Neural cell (in vitro differentiated cells): ENCODE results near the gene NOP9. TPM values are rescaled to one million over a fixed set of nuclear protein-coding genes. Genes with fewer than 3 reads are reported as not detected.
"Not testable (repeated sequence)": the region's sequence is repeated elsewhere in the genome, so short reads cannot be mapped to it uniquely, and the experiment has no call there.

Experiments used
- H2AFZ ChIP-seq: fragments of 200-600, 300-800 bp; sonication (generic), shearing (Covaris generic); 2 replicates; pipeline ENCODE4 v1.6.0; 2014; ENCODE audit warnings: low read depth, mild to moderate bottlenecking, antibody characterized with exemption, low read length, moderate library complexity
- H3F3A ChIP-seq: fragments of 200-600 bp; shearing (Covaris generic); 2 replicates; pipeline ENCODE4 v1.6.1; 2016; ENCODE audit warnings: mild to moderate bottlenecking, moderate library complexity, mixed read lengths, antibody characterized with exemption, low read length; ENCODE audit not compliant: insufficient read depth, poor library complexity, severe bottlenecking
- H3K27ac ChIP-seq: fragments of 200-600, 300-800 bp; sonication (generic), shearing (Covaris generic); 2 replicates; pipeline ENCODE4 v1.5.1; 2014; ENCODE audit warnings: mild to moderate bottlenecking, low read length, moderate library complexity
- H3K27me3 ChIP-seq: fragments of 300-800, 200-600 bp; sonication (generic), shearing (Covaris generic); 2 replicates; pipeline ENCODE4 v1.6.0; 2014; ENCODE audit warnings: mild to moderate bottlenecking, low read depth, low read length, moderate library complexity; ENCODE audit not compliant: insufficient read depth
- H3K36me3 ChIP-seq: fragments of 300-800, 200-600 bp; sonication (generic), shearing (Covaris generic); 2 replicates; pipeline ENCODE4 v1.5.1; 2014; ENCODE audit warnings: mild to moderate bottlenecking, antibody characterized with exemption, low read length, moderate library complexity; ENCODE audit not compliant: insufficient read depth
- H3K4me2 ChIP-seq: fragments of 300-800, 200-600 bp; sonication (generic), shearing (Covaris generic); 2 replicates; pipeline ENCODE4 v1.6.0; 2014; ENCODE audit warnings: mild to moderate bottlenecking, low read length
- H3K4me3 ChIP-seq: fragments of 300-800, 200-600 bp; sonication (generic), shearing (Covaris generic); 2 replicates; pipeline ENCODE4 v1.5.1; 2014; ENCODE audit warnings: mild to moderate bottlenecking, low read length, moderate library complexity
- H3K79me2 ChIP-seq: fragments of 200-600 bp; shearing (Covaris generic); replicated peaks from 2 replicates; pipeline ENCODE4 v1.6.0; 2014; ENCODE audit warnings: mild to moderate bottlenecking, low read length, moderate library complexity; ENCODE audit not compliant: insufficient read depth
- H3K9ac ChIP-seq: fragments of 300-800, 200-600 bp; sonication (generic), shearing (Covaris generic); 2 replicates; pipeline ENCODE4 v1.6.1; 2016; ENCODE audit warnings: mild to moderate bottlenecking, low read length, mixed read lengths
- H3K9me2 ChIP-seq: fragments of 200-600 bp; shearing (Covaris generic); 2 replicates; pipeline ENCODE4 v1.6.1; 2016; ENCODE audit warnings: mild to moderate bottlenecking, low read length, mixed read lengths; ENCODE audit not compliant: insufficient read depth
- H3K9me3 ChIP-seq: fragments of 200-600, 300-800 bp; sonication (generic), shearing (Covaris generic); 2 replicates; pipeline ENCODE4 v1.6.1; 2016; ENCODE audit warnings: mild to moderate bottlenecking, mixed run types, low read length, moderate library complexity, mixed read lengths
- H4K20me1 ChIP-seq: fragments of 200-600 bp; shearing (Covaris generic); 2 replicates; pipeline ENCODE4 v1.6.1; 2016; ENCODE audit warnings: mild to moderate bottlenecking, mixed run types; ENCODE audit not compliant: insufficient read depth
- CTCF ChIP-seq: fragments of 450-650 bp; IDR thresholded peaks from 2 replicates; pipeline ENCODE4 v1.5.1; 2014; ENCODE audit warnings: antibody characterized with exemption, mild to moderate bottlenecking, moderate library complexity; ENCODE audit not compliant: poor library complexity, severe bottlenecking
- EP300 ChIP-seq: fragments of 450-650 bp; conservative IDR thresholded peaks from 2 replicates; pipeline ENCODE4 v1.6.1; 2014; ENCODE audit warnings: antibody characterized with exemption, mild to moderate bottlenecking, moderate library complexity; ENCODE audit not compliant: poor library complexity, severe bottlenecking
- EZH2 ChIP-seq: fragments of 200-600, 300-800 bp; shearing (Covaris generic), sonication (generic); IDR thresholded peaks from 2 replicates; pipeline ENCODE4 v1.6.1; 2014; ENCODE audit warnings: antibody characterized with exemption, low read length, borderline replicate concordance, mild to moderate bottlenecking; ENCODE audit not compliant: insufficient read depth, poor library complexity, severe bottlenecking
- MXI1 ChIP-seq: fragments of 450-650 bp; conservative IDR thresholded peaks from 2 replicates; pipeline ENCODE4 v1.6.1; 2014; ENCODE audit warnings: antibody characterized with exemption, mild to moderate bottlenecking; ENCODE audit not compliant: poor library complexity, severe bottlenecking
- POLR2AphosphoS5 ChIP-seq: IDR thresholded peaks from 2 replicates; pipeline ENCODE4 v1.6.1; 2012
- RAD21 ChIP-seq: fragments of 450-650 bp; conservative IDR thresholded peaks from 2 replicates; pipeline ENCODE4 v1.6.1; 2014; ENCODE audit warnings: antibody characterized with exemption, mild to moderate bottlenecking, moderate library complexity
- REST ChIP-seq: IDR thresholded peaks from 2 replicates; pipeline ENCODE4 v1.6.1; 2012; ENCODE audit warnings: borderline replicate concordance
- SMC3 ChIP-seq: fragments of 450-650 bp; conservative IDR thresholded peaks from 2 replicates; pipeline ENCODE4 v1.6.1; 2014; ENCODE audit warnings: antibody characterized with exemption, mild to moderate bottlenecking, moderate library complexity; ENCODE audit not compliant: poor library complexity
- TAF1 ChIP-seq: IDR thresholded peaks from 2 replicates; pipeline ENCODE4 v1.6.1; 2012; ENCODE audit warnings: low read depth
- polyA plus RNA-seq: library from polyadenylated mRNA; depleted of rRNA; stranded (reverse); fragments of >200 nt; gene quantifications from 2 replicates; pipeline ENCODE4 v1.2.3, GENCODE V29; 2014

The NOP9 gene
- polyA plus RNA-seq, 1 donor from 2014 or later = 13.0 TPM

GRCh38 chr14:24327914-24328313 lies 28.3 kb downstream of the NOP9 start:
- H3K9ac ChIP-seq, H3K9me3 ChIP-seq, H3K4me3 ChIP-seq, H3K9me2 ChIP-seq, H4K20me1 ChIP-seq, H3K79me2 ChIP-seq, H3K36me3 ChIP-seq, H3F3A ChIP-seq, H3K27ac ChIP-seq, H2AFZ ChIP-seq, H3K4me2 ChIP-seq: not testable (repeated sequence)
- H3K27me3 ChIP-seq = peaks cover 26% of the 10 kb centered on the region
- TF ChIP-seq SMC3 (peak; percentile 77), RAD21 (peak; percentile 63), CTCF (peak; percentile 68)

GRCh38 chr14:24329073-24329663 lies 29.5 kb downstream of the NOP9 start:
- TF ChIP-seq SMC3 (no peak), CTCF (no peak), EP300 (no peak), RAD21 (no peak), REST (no peak), POLR2AphosphoS5 (no peak), TAF1 (no peak), MXI1 (no peak), EZH2 (no peak)
- no peak overlapping the region for H3K9ac ChIP-seq
- no peak overlapping the region for H2AFZ ChIP-seq
- H3K27me3 ChIP-seq = peaks cover 38% of the 10 kb centered on the region
- H3K4me3 ChIP-seq = no peak overlapping the region
- no peaks in the 10 kb centered on the region for H3K9me3 ChIP-seq
- no peaks in the 10 kb centered on the region for H3K79me2 ChIP-seq
- no peaks in the 10 kb centered on the region for H3F3A ChIP-seq
- no peak overlapping the region for H3K27ac ChIP-seq
- H4K20me1 ChIP-seq = no peaks in the 10 kb centered on the region
- H3K36me3 ChIP-seq = no peaks in the 10 kb centered on the region
- H3K9me2 ChIP-seq = no peaks in the 10 kb centered on the region
- H3K4me2 ChIP-seq = no peak overlapping the region
